Astrocyte of the hippocampus (primary cell): Measurements from ENCODE around the gene MXRA8.

ENCODE experiments used
- DNase-seq: peaks from one replicate; pipeline ENCODE4 v3.0.0; 2011; ENCODE audit warnings: low read depth, low spot score

MXRA8 gene

DNA sequence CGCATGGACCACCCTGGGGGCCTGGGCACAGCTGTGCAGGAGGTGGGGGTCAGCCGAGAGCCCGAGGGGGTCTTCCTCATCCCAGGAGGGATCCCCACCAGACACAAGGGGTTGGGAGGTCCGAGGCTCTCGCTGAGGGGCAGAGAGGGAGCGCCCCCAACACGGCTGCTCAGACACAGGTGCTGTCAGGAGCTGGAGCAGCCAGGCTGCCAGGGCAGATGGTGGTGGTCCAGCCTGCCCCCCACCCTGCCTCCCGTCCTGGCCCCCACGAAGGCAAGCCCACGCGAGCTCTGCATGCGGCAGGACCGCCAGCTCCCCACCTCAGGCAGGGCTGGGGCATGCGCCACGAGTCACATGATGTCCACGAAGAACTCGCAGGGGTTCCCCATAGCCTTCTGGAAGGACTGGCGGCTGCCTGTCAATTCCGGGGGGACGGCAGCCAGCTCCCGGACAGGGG lies 22.5 kb downstream of the MXRA8 start:
- no peak for DNase-seq

DNA sequence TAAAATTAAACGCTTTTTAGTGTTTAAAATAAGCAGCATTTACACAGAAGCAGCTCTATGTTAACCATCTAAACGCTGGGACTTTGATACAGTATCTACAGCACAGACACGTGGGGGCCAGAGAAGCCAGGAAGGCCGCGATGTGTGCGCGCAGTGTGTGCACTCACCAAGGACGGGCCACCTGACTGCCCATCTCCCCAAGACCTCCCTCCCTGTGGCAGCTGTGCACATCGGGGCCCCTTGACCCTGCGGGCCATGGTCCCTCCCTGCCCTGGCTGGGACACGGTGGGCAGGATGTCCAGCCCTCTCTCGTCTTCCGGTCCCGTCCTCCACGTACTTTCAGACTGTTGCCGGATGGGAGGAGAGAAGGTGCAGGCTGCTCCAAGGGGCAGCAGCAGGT lies 23.1 kb downstream of the MXRA8 start:
- DNase-seq: no peak

DNA sequence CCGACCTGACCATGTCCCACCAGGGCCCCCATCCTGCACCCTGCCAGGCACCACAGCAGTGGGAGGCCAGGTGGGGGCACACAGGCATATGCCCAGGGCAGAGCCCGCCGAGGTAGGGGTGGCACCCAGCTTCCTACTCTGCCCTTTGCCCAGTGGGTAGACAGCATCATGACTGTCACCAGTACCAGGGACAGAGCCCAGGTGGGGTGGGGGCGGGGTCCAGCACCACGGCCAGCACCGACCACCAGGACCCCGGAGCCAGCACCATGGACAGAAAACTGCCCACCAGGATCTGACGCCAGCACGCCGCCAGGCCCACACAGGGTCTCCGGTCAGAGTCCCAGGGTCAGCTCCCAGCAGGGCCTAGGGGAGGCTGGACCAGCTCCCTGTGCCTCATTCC lies 23.5 kb downstream of the MXRA8 start:
- no peak for DNase-seq

- DNase-seq: no peak
These were observed 24.7 kb downstream of the MXRA8 start for GRCh38 chr1:1333551-1334241.

GRCh38 chr1:1332774-1333480 lies 25.4 kb downstream of the MXRA8 start:
- DNase-seq: no peak

- no peak for DNase-seq
These were observed 26.2 kb downstream of the MXRA8 start for GRCh38 chr1:1332031-1332755.

DNA sequence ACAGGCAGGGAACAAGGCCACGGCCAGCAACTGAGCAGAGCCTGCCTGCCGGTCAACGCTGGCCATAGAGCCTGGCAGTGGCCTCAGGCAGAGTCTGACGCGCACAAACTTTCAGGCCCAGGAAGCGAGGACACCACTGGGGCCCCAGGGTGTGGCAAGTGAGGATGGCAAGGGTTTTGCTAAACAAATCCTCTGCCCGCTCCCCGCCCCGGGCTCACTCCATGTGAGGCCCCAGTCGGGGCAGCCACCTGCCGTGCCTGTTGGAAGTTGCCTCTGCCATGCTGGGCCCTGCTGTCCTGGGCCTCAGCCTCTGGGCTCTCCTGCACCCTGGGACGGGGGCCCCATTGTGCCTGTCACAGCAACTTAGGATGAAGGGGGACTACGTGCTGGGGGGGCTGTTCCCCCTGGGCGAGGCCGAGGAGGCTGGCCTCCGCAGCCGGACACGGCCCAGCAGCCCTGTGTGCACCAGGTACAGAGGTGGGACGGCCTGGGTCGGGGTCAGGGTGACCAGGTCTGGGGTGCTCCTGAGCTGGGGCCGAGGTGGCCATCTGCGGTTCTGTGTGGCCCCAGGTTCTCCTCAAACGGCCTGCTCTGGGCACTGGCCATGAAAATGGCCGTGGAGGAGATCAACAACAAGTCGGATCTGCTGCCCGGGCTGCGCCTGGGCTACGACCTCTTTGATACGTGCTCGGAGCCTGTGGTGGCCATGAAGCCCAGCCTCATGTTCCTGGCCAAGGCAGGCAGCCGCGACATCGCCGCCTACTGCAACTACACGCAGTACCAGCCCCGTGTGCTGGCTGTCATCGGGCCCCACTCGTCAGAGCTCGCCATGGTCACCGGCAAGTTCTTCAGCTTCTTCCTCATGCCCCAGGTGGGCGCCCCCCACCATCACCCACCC lies 27.0 kb downstream of the MXRA8 start, which contains the start of gene TAS1R3:
Gene TAS1R3 (plus strand): TSS at position 213 of the 898 bp plus-strand sequence. CDS start 66 bp downstream, at position 279.
- DNase-seq: no peak

DNA sequence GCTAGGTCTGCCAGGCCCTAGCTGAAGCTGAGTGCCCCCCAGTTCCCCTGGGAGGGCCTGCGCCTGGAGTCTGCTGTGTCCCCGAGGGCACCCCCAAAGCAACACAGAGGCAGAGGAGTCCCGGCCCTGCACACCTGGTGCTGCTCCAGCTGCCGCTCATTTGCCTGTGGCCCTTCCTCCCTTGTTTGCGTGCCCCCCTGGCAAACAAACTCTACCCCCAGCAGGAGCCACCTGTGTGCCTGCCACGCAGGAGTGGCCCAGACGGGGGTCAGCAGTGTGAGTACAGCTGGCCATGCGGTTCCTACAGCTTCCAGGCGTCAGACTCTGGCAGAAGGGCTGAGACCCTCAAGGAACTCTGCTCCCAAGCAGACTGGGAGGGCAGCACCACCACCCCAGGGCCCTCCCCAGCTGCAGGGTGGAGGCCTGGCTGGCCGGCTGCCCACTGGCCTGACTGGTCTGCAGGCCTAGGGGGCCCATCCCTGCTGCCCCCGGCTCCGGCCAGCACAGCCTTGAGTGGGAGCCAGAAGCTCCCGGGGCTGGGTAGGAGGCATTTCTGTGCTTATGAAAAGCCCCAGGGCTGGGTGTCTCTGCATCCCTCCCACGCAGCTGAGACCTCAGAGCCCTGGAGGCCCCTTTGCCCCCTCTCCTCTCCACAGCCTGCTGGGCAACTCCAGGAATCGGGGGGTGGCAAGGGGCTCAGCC lies 27.8 kb downstream of the MXRA8 start:
- DNase-seq: no peak

GRCh38 chr1:1329304-1330210 lies 28.8 kb downstream of the MXRA8 start:
- no peak for DNase-seq

GRCh38 chr1:1328254-1328653 lies 30.1 kb downstream of the MXRA8 start:
- no peak for DNase-seq

- no peak for DNase-seq
These were observed 31.1 kb downstream of the MXRA8 start for GRCh38 chr1:1327291-1327690.

DNA sequence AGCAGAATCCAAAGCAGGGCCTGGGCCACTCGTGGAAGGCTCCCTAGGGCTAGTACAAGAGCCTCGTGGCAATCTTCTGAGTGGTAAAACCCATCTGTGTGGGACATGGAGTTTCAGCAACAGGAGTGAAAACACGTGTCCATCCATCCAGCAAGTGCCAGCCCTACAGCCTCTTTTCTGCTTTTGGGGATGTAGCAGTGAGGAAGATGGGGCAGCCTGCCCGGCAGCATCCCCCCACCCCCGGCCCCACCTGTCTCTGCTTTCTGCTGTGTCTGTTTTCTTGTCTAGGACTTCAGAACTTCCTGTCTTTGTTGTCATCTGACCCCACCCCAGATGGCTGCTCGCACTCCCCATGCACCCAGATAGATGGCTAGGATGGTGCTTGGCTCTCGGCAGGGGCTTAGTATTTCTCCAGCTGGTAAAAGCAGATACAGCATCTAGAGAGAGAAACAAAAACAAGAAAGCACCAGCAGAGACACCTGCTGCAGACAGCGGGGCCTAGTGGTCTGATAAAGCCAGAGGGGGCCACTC lies 32.2 kb downstream of the MXRA8 start:
- DNase-seq: no peak

- DNase-seq: no peak
These were observed 32.9 kb downstream of the MXRA8 start for GRCh38 chr1:1325288-1326074.

GRCh38 chr1:1324524-1325287 lies 33.6 kb downstream of the MXRA8 start, which contains the start of the genes CPTP and INTS11:
TSS of gene CPTP (plus strand) at chr1:1324802. CDS start at chr1:1326911, 2,109 bp downstream.
TSS of gene INTS11 (minus strand) at chr1:1324660. CDS start at chr1:1324608, 52 bp downstream.
- peak; percentile 97 for DNase-seq

DNA sequence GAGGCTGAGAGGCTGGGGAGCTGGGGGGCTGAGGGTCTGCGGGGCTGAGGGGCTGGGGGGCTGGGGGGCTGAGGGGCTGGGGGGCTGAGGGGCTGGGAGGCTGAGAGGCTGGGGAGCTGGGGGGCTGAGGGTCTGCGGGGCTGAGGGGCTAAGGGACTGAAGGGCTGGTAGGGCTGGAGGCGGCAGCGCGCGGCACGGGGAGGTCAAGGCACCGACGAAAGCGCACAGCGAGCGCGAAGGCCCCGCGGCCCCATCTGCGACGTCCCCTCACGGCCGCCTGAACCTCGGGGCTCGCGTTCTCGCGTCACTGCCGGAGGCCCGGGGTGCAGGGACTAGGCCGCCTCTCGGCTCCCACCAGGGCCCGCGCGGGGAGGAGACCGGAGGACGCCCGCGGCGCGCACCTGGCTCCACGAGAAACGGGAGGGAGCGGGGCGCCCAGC lies 34.3 kb downstream of the MXRA8 start:
- no peak for DNase-seq

GRCh38 chr1:1322952-1323351 lies 35.4 kb downstream of the MXRA8 start:
- DNase-seq: no peak

GRCh38 chr1:1322418-1322817 lies 35.9 kb downstream of the MXRA8 start:
- no peak for DNase-seq

DNA sequence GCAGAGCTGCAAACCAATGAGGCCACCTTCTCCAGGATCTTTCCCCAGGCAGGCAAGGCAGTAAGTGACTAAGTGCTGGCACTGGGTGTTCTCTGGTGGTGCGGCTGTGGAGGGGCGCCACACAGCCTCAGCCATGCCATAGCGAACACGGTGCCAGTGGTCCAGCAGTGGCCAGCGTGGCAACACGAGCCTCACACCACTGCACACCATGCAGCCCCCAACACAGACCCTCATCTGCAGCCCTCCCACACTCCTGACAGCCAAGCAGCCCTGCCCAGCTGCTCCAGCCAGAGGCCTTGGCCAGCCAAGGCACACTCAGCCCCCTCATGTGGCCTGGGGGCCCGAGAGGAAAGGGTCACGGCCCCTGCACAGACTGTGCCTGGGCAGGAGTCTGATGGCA lies 36.9 kb downstream of the MXRA8 start:
- DNase-seq: no peak
